Osteoblast (primary cell): ENCODE measurements around the gene ENPP5. TPM values are rescaled to one million over a fixed set of nuclear protein-coding genes. Genes with fewer than 3 reads are reported as not detected.

Experiments
- DNase-seq: peaks from one replicate; pipeline ENCODE4 v3.0.0; 2011; ENCODE audit warnings: low spot score, mixed read lengths; ENCODE audit not compliant: insufficient read length; ENCODE audit errors: missing footprints
- H2AFZ ChIP-seq: 2 replicates; pipeline ENCODE4 v1.6.0; 2011; ENCODE audit warnings: mild to moderate bottlenecking, low read length
- H3K27ac ChIP-seq: 2 replicates; pipeline ENCODE4 v1.5.1; 2011; ENCODE audit warnings: mild to moderate bottlenecking, low read depth, low read length, moderate library complexity
- H3K27me3 ChIP-seq: 2 replicates; pipeline ENCODE4 v1.6.0; 2012; ENCODE audit warnings: mild to moderate bottlenecking, control low read depth, inconsistent platforms, low read length, moderate library complexity; ENCODE audit not compliant: insufficient read depth
- H3K36me3 ChIP-seq: 2 replicates; pipeline ENCODE4 v1.5.1; 2011; ENCODE audit warnings: mild to moderate bottlenecking, low read length, control low read depth, moderate library complexity; ENCODE audit not compliant: insufficient read depth
- H3K4me1 ChIP-seq: 2 replicates; pipeline ENCODE4 v1.5.1; 2011; ENCODE audit warnings: mild to moderate bottlenecking, low read length, control low read depth, moderate library complexity; ENCODE audit not compliant: insufficient read depth
- H3K4me2 ChIP-seq: 2 replicates; pipeline ENCODE4 v1.6.0; 2011; ENCODE audit warnings: mild to moderate bottlenecking, low read length; ENCODE audit not compliant: insufficient read depth
- H3K4me3 ChIP-seq: fragments of 200-600 bp; sonication (generic); 3 replicates; pipeline ENCODE4 v1.5.1; 2012; ENCODE audit warnings: mild to moderate bottlenecking, low read length, inconsistent platforms; ENCODE audit not compliant: insufficient read depth
- H3K79me2 ChIP-seq: 2 replicates; pipeline ENCODE4 v1.6.0; 2012; ENCODE audit warnings: mild to moderate bottlenecking, low read length, control low read depth, inconsistent platforms; ENCODE audit not compliant: insufficient read depth
- H3K9me3 ChIP-seq: 2 replicates; pipeline ENCODE4 v1.5.1; 2011; ENCODE audit warnings: low read depth, low read length, control low read depth
- H4K20me1 ChIP-seq: 2 replicates; pipeline ENCODE4 v1.6.0; 2012; ENCODE audit warnings: mild to moderate bottlenecking, low read length, control low read depth; ENCODE audit not compliant: insufficient read depth
- CTCF ChIP-seq: IDR thresholded peaks from 2 replicates; pipeline ENCODE4 v1.5.1; 2011; ENCODE audit warnings: mild to moderate bottlenecking, low read depth, low read length, moderate library complexity; ENCODE audit errors: extremely low read depth
- total RNA-seq: library from RNA; depleted of rRNA; stranded (reverse); fragments of >200 nt; gene quantifications from 2 replicates; pipeline ENCODE4 v1.2.3, GENCODE V29; 2012

The ENPP5 gene
- total RNA-seq, 1 donor: 2.5 TPM

GRCh38 chr6:46144270-46144669 is 26.5 kb downstream of the ENPP5 start:
- Histone ChIP-seq H3K27ac (no peak overlapping the region), H2AFZ (no peak overlapping the region), H3K4me3 (no peak overlapping the region), H3K4me2 (no peak overlapping the region), H3K27me3 (no peaks in the 10 kb centered on the region), H4K20me1 (no peaks in the 10 kb centered on the region), H3K4me1 (no peaks in the 10 kb centered on the region), H3K9me3 (no peaks in the 10 kb centered on the region), H3K36me3 (no peaks in the 10 kb centered on the region), H3K79me2 (no peaks in the 10 kb centered on the region)
- DNase-seq: no peak
- TF ChIP-seq CTCF: no peak

GRCh38 chr6:46138281-46138680 is 32.5 kb downstream of the ENPP5 start:
- Histone ChIP-seq H3K27ac (no peak overlapping the region), H3K4me1 (no peaks in the 10 kb centered on the region), H3K79me2 (no peaks in the 10 kb centered on the region)

GRCh38 chr6:46137387-46137786 is 33.4 kb downstream of the ENPP5 start:
- Histone ChIP-seq H3K27ac (no peak overlapping the region), H3K4me3 (no peak overlapping the region)

More at GRCh38 chr6:46138281-46138680, 32.5 kb downstream of the ENPP5 start:
- H2AFZ ChIP-seq: no peak overlapping the region
- no peaks in the 10 kb centered on the region for H3K36me3 ChIP-seq
- no peaks in the 10 kb centered on the region for H3K27me3 ChIP-seq
- DNase-seq: no peak
- no peak overlapping the region for H3K4me3 ChIP-seq
- no peaks in the 10 kb centered on the region for H4K20me1 ChIP-seq
- no peaks in the 10 kb centered on the region for H3K9me3 ChIP-seq
- H3K4me2 ChIP-seq: no peak overlapping the region
- no peak for TF ChIP-seq CTCF

GRCh38 chr6:46136831-46137230 is 33.9 kb downstream of the ENPP5 start:
- no peak for DNase-seq
- no peaks in the 10 kb centered on the region for H3K36me3 ChIP-seq
- H3K4me2 ChIP-seq: no peak overlapping the region
- TF ChIP-seq CTCF: no peak
- no peaks in the 10 kb centered on the region for H4K20me1 ChIP-seq
- H3K27me3 ChIP-seq: no peaks in the 10 kb centered on the region
- H3K9me3 ChIP-seq: no peaks in the 10 kb centered on the region
- H2AFZ ChIP-seq: no peak overlapping the region
- no peak overlapping the region for H3K4me3 ChIP-seq
- H3K27ac ChIP-seq: no peak overlapping the region
- no peaks in the 10 kb centered on the region for H3K79me2 ChIP-seq
- H3K4me1 ChIP-seq: no peaks in the 10 kb centered on the region

More at GRCh38 chr6:46137387-46137786, 33.4 kb downstream of the ENPP5 start:
- Histone ChIP-seq H3K79me2 (no peaks in the 10 kb centered on the region), H3K4me1 (no peaks in the 10 kb centered on the region), H3K27me3 (no peaks in the 10 kb centered on the region), H4K20me1 (no peaks in the 10 kb centered on the region), H3K36me3 (no peaks in the 10 kb centered on the region), H2AFZ (no peak overlapping the region), H3K4me2 (no peak overlapping the region), H3K9me3 (no peaks in the 10 kb centered on the region)
- no peak for DNase-seq
- no peak for TF ChIP-seq CTCF
